ENCODE data around the gene PREP. TPM values are rescaled to one million over a fixed set of nuclear protein-coding genes. Genes with fewer than 3 reads are reported as not detected.

The PREP gene
- total and polyA plus RNA-seq, 2 experiments from 2014 or later = 28.7 to 67.6 TPM

GRCh38 chr6:105322499-105323225 lies 80.2 kb downstream of the PREP start:
- Histone ChIP-seq H3K4me1 (ENCODE audit: low read depth) (peaks cover 18% of the 10 kb centered on the region), H3K36me3 (peaks cover 6% of the 10 kb centered on the region), H3K4me3 (no peak overlapping the region), H3K27me3 (no peaks in the 10 kb centered on the region), H3K9me3 (ENCODE audit: low read depth) (no peaks in the 10 kb centered on the region), H3K27ac (no peak overlapping the region)
- DNase-seq (ENCODE audit: low read depth in 1 of 2, low spot score in 1 of 2) = no peak
- TF ChIP-seq CTCF (IDR thresholded peaks at IDR 0.05; ENCODE audit: low read depth, low read length) = no peak

- peaks cover 6% of the 10 kb centered on the region for H3K36me3 ChIP-seq
- no peak for DNase-seq (ENCODE audit: low read depth in 1 of 2, low spot score in 1 of 2)
- no peak overlapping the region for H3K27ac ChIP-seq
- peaks cover 14% of the 10 kb centered on the region for H3K4me1 ChIP-seq (ENCODE audit: low read depth)
- no peaks in the 10 kb centered on the region for H3K9me3 ChIP-seq (ENCODE audit: low read depth)
- H3K4me3 ChIP-seq = no peak overlapping the region
- no peaks in the 10 kb centered on the region for H3K27me3 ChIP-seq
- TF ChIP-seq CTCF (IDR thresholded peaks at IDR 0.05; ENCODE audit: low read depth, low read length) = no peak
These were observed 81.2 kb downstream of the PREP start for GRCh38 chr6:105321728-105322127.

- no peak overlapping the region for H3K27ac ChIP-seq
- H3K9me3 ChIP-seq (ENCODE audit: low read depth) = no peaks in the 10 kb centered on the region
- peaks cover 14% of the 10 kb centered on the region for H3K4me1 ChIP-seq (ENCODE audit: low read depth)
- TF ChIP-seq CTCF (IDR thresholded peaks at IDR 0.05; ENCODE audit: low read depth, low read length) = no peak
- H3K27me3 ChIP-seq = no peaks in the 10 kb centered on the region
- no peak for DNase-seq (ENCODE audit: low read depth in 1 of 2, low spot score in 1 of 2)
- H3K4me3 ChIP-seq = no peak overlapping the region
- H3K36me3 ChIP-seq = peaks cover 6% of the 10 kb centered on the region
These were observed 81.7 kb downstream of the PREP start for GRCh38 chr6:105321207-105321606.

- no peak overlapping the region for H3K4me3 ChIP-seq
- peaks cover 14% of the 10 kb centered on the region for H3K4me1 ChIP-seq (ENCODE audit: low read depth)
- TF ChIP-seq CTCF (IDR thresholded peaks at IDR 0.05; ENCODE audit: low read depth, low read length) = no peak
- no peaks in the 10 kb centered on the region for H3K27me3 ChIP-seq
- peaks cover 6% of the 10 kb centered on the region for H3K36me3 ChIP-seq
- no peak overlapping the region for H3K27ac ChIP-seq
- no peak for DNase-seq (ENCODE audit: low read depth in 1 of 2, low spot score in 1 of 2)
- no peaks in the 10 kb centered on the region for H3K9me3 ChIP-seq (ENCODE audit: low read depth)
These were observed 82.1 kb downstream of the PREP start for GRCh38 chr6:105320765-105321164.

GRCh38 chr6:105320271-105320670 lies 82.6 kb downstream of the PREP start:
- H3K4me1 ChIP-seq (ENCODE audit: low read depth) = peaks cover 14% of the 10 kb centered on the region
- no peak for DNase-seq (ENCODE audit: low read depth in 1 of 2, low spot score in 1 of 2)

More at GRCh38 chr6:105320271-105320670, 82.6 kb downstream of the PREP start:
- H3K9me3 ChIP-seq (ENCODE audit: low read depth) = no peaks in the 10 kb centered on the region
- peaks cover 6% of the 10 kb centered on the region for H3K36me3 ChIP-seq
- no peaks in the 10 kb centered on the region for H3K27me3 ChIP-seq
- H3K4me3 ChIP-seq = no peak overlapping the region
- H3K27ac ChIP-seq = no peak overlapping the region
- TF ChIP-seq CTCF (IDR thresholded peaks at IDR 0.05; ENCODE audit: low read depth, low read length) = no peak

Measured in cardiac muscle cell (in vitro differentiated cells and primary cell).